ENCODE measurements around the gene PRKCA.

The PRKCA gene

GRCh38 chr17:66726846-66727245 lies 424.4 kb downstream of the PRKCA start:
- no peak for DNase-seq

DNA sequence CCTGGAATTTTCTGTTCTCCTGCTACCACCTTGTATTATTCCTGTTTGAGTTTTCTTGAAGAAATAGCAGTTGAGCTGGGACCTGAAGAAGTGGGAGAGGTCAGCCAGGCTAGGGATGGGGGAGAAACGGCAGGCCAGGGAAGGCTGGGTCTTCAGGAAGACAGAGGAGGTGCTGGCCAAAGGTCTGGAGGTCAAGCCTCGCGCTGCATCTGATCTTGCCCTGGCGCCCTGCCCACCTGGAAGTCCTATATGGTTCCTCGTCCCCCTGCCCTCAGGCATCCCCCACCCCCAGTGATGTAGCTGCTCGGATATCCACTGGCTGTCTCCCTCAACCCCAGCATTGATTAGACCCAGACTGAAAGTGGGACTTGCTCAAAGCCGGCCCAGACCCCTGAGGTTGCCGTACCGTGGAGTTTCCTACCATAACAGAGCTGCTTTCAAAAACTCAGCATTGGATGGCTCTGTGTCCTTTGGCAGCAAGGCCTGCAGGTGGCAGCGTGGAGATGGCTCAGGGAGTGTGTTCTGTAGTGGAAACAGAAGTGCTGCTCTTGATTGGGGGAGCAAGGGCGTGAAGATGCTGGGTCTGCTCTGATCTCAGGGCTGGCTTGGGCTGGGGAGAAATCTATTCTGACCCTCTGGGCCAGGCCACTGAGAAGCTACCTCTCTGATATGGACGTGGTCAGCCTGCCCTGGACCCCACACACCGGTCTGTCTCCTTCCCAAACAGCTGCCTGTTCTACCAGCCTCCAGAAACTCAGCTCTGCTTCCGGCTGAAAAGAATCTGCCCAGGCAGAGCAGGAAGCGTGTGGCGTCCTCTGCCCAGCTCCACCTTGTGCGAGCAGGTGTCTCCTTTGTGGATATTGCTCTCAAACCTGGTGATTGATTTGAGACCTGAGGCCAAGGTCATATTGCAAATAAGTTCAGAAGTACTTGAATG lies 425.5 kb downstream of the PRKCA start:
- peak in 1 of 4 experiments; percentile 11 for DNase-seq

- no peak for DNase-seq
These were observed 428.1 kb downstream of the PRKCA start for GRCh38 chr17:66730461-66730923.

DNA sequence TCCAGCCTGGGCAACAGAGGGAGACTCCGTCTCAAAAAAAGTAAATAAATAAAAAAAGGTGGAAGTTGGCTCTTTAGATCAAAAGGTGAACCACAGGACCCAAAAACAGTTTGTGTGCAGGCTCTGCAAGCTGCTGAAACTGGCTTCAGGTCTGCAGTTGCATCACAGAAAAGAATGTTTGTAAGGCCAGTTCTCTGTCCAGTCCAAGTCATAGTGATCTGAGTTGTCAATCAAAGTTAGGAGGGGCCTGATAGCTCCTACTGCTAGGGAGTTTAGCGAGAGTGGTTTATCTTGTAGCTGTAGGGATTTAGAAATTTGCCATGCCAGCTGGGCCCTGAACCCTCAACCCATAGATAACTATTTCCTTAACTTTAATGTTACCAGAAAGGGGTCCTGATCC lies 431.3 kb downstream of the PRKCA start:
- DNase-seq = no peak

- DNase-seq = no peak
These were observed 432.0 kb downstream of the PRKCA start for GRCh38 chr17:66734186-66734943.

DNA sequence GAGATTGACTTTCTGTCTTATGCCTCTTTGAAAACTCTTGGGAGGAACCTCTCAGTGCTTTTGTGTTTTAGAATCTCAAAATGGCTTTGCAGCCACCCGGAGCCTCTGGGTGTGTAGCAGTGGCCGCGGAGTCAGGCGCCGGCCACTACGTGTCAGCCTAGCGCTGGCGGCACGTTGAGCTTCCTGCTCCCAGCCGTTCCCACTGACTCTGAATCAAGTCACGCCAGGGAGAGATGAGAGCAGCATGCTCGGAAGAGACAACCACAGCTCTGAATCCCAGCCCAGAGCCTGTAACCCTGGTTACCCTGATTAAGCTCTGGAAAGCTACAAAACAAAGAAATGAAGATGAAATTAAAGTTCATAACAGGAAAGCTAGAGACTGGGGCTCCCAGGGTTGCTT lies 435.1 kb downstream of the PRKCA start:
- DNase-seq = no peak

DNA sequence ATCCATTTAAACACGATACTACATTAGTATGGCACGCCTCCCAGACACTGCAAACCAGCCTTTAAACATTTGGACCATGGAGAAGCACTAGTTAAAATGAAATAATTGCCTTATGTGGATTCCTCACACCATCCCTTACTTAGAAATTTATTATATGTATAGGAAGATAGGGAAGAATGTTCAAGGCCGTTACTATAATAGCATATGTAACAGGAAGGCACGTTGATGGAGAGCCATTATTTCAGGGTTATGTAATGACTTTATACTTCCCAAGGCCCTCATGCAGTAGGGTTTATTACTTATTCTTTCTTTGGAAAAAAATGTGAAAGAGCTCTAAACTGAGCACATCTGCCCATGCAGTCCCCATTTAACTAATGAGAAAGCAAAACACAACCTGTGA lies 435.9 kb downstream of the PRKCA start:
- DNase-seq = no peak

DNA sequence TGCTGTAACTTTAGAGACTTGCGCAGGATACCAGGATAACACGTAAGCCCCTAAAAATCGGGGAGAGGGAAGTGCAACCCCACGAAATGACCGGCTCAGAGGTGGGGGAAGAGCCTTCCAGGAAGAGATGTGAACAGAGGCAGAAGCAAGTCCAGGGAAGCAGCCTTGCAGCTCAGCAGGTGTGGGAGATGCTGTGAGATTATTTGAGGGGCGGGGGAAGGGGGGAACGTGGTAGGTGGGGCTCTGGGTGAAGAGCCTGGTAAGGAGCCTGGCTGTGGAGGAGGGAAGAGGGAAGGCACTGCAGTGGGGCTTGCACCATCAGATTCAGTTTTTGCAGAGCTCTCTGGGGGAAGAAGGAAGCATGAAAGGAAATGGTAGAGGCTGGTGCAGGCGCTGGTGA lies 437.1 kb downstream of the PRKCA start:
- no peak for DNase-seq

DNA sequence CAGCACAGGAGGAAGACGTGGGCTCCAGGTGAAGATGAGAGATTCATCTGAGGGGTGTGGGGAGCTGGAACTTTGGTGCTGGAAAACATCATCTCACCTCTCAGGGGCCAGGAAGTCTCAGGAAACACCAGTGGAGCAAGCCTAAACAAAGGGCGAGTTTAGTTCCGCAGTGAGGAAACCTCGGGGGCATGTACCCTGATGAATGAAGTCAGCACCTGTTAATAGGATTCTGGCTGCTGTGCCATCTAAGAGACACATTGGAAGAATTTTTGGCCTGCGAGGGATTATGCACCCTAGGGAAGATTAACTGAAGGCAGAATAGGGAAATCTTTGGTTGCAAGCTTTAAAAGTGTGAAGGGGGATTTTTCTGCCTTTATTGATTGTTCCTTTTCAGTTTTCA lies 437.8 kb downstream of the PRKCA start:
- DNase-seq = no peak

DNA sequence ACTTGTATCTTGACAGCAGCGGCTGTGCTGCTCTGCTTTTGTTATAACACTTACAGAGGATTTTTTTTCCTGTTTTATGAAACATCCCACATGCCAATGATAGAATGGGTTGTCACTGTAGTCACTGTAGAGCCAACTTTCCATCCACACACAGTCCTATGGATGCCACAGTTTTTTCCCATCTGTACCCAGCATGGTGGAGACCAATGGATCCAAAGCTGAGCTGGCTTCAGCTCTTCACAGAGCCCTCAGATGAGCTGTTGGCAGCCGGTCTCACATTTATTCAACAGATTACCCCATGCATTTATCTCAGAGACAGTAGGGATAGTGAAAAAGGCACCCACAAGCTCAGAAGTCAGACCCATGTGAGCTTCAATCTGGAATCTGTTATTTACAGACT lies 441.1 kb downstream of the PRKCA start:
- DNase-seq = no peak

GRCh38 chr17:66746736-66747135 lies 444.3 kb downstream of the PRKCA start:
- no peak for DNase-seq

DNA sequence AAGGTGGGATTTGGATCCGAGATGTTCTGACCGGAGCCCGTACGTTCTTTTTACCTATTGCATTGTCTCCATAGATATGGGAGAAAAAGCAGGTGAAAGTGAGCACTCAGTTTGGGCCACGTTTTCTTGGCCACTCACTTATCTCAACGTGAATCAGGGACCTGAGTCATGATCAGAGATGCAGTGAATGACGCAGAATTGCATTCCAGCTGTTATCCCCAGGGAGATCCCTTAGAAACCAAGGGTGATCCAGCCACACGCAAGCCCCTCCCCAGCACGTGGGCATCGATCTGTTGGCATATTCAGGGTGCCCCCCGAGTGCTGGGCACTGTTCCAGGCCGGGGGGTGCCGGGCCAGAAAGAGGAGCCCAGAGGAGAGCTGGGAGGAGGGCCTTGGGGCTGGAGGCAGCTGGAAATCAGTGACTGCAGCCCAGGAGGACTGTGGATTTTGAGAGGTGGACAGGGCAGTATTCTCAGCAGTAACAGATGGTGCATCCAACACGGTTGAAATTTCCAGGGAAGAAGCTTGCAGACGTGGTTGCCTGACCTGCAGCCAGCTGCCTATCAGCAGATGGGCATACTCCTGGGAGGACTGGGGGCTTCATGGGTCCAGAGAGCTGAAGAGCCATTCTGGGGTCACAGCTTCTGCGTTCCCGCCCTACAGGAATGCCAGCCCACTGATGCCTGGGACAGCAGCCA lies 445.3 kb downstream of the PRKCA start:
- DNase-seq = no peak

GRCh38 chr17:66748578-66748977 lies 446.2 kb downstream of the PRKCA start:
- no peak for DNase-seq

GRCh38 chr17:66749217-66749832 lies 446.9 kb downstream of the PRKCA start:
- DNase-seq = no peak

DNA sequence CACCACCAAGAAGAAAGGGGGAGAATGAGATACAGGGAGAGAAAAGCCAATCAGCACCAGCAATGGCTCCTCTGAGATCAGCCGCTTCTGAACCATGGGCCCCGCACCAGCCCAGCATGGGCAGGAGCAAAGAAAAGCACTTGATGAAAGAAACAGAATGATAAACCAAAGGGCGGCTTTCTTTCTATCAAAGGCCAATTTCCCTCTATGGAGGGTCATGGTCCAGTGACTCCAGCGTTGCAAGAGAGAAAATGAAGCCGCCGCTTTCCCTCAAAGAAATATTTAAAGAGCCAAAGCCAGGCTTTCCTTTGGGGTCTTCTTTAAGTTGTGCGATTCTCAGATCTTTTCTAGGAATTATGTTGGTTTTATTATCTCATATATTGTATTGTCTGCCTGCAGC lies 447.7 kb downstream of the PRKCA start:
- DNase-seq = no peak

- no peak for DNase-seq
These were observed 448.5 kb downstream of the PRKCA start for GRCh38 chr17:66750781-66751543.

- no peak for DNase-seq
These were observed 449.4 kb downstream of the PRKCA start for GRCh38 chr17:66751771-66752170.

DNA sequence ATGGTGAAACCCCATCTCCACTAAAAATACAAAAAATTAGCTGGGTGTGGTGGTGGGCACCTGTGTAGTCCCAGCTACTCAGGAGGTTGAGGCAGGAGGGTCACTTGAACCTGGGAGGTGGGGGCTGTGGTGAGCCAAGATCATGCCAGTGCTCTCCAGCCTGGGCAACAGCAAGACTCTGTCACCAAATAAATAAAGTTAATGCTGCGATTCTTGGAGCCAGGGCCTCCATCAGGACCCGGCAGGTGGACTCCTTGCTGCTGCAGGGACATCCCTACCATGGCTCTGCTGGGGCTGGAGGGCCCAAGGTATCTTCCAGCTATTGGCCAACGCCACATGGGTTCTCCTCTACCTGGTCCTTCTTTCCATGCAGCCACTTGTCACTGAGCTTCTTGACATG lies 450.0 kb downstream of the PRKCA start:
- no peak for DNase-seq

DNA sequence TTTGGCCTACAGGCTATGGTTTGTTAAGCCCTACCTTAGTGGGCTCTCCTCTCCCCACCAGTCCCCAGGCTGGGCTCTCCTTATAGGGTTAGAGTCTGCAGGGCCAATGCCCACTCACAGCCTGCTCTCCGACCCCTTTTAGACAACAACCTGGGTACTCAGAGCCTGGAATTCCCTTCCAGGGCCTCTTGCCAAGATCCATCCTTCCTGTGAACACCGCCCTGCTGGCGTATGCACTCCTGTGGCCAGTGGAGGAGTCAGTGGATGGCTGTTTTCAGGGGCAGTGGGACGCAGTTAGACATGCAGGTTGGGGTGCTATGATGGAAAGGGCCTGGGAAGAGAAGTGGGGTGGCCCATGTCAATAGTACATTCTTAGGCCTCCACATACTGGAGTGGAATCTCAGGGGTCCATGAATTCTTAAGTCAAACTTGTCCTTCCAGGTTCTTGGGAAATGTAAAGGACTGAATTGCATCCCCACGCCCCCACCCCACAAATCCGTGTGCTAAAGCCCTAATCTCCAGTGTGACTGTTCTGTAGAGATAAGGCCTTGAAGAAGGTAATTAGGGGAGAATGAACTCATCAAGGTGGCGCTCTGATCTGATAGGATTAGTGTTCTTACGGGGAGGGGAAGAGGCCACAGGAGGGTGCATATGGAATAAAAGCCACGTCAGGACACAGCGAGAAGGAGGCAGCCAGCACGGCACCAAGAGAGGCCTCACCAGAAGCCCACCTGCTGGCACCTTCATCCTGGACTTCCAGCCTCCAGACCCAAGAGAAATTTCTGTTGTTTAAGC lies 450.9 kb downstream of the PRKCA start:
- no peak for DNase-seq

- DNase-seq = no peak
These were observed 452.9 kb downstream of the PRKCA start for GRCh38 chr17:66755101-66755943.

All from activated CD4-positive, CD25-positive, alpha-beta regulatory T cell (primary cell).